HepG2 (cell line): ENCODE measurements around the gene GDAP2. TPM values are rescaled to one million over a fixed set of nuclear protein-coding genes. Genes with fewer than 3 reads are reported as not detected.
A peak's percentile ranks its signal among the peaks of the same experiment; 100 is the strongest.

ENCODE experiments used
- FOXK1 ChIP-seq: sonication (generic); formaldehyde crosslinking; IDR thresholded peaks from 2 replicates; pipeline ENCODE4 v1.4.0; 2020; ENCODE audit warnings: low read depth, missing genetic modification reagents, borderline replicate concordance
- FOXO4 ChIP-seq: sonication (generic); formaldehyde crosslinking; conservative IDR thresholded peaks from 2 replicates; pipeline ENCODE4 v1.8.1; 2023; ENCODE audit warnings: missing genetic modification reagents
- GABPB1 ChIP-seq: IDR thresholded peaks from 2 replicates; pipeline ENCODE4 v1.6.1; 2016; ENCODE audit warnings: mild to moderate bottlenecking, missing genetic modification reagents, moderate library complexity, missing compliant biosample characterization
- GLI4 ChIP-seq: sonication (generic); formaldehyde crosslinking; IDR thresholded peaks from 2 replicates; pipeline ENCODE4 v1.5.1; 2020; ENCODE audit warnings: missing genetic modification reagents, mild to moderate bottlenecking, moderate library complexity, borderline replicate concordance
- HNRNPK ChIP-seq: fragments of 200-400 bp; formaldehyde crosslinking; IDR thresholded peaks from 2 replicates; pipeline ENCODE4 v1.6.1; 2018; ENCODE audit warnings: low read length, low read depth, moderate library complexity, mild to moderate bottlenecking; ENCODE audit not compliant: poor library complexity, severe bottlenecking
- MAFK ChIP-seq, 2 experiments: IDR thresholded peaks in 1 of 2; conservative IDR thresholded peaks in 1 of 2; 2 replicates each; pipeline ENCODE4 v1.6.1; 2011; ENCODE audit warnings: improper control_type of control experiment in 2 of 2, low read length in 2 of 2
- MYNN ChIP-seq: sonication (generic); formaldehyde crosslinking; IDR thresholded peaks from 2 replicates; pipeline ENCODE4 v1.4.0; 2020; ENCODE audit warnings: mild to moderate bottlenecking, low read depth, missing genetic modification reagents
- NFATC3 ChIP-seq: sonication (generic); formaldehyde crosslinking; IDR thresholded peaks from 2 replicates; pipeline ENCODE4 v1.5.1; 2020; ENCODE audit warnings: mild to moderate bottlenecking, missing genetic modification reagents
- NFIC ChIP-seq: IDR thresholded peaks from 2 replicates; pipeline ENCODE4 v1.6.1; 2012; ENCODE audit warnings: mild to moderate bottlenecking, low read length, inconsistent platforms
- TFE3 ChIP-seq: IDR thresholded peaks from 2 replicates; pipeline ENCODE4 v1.6.1; 2016
- TGIF2 ChIP-seq: IDR thresholded peaks from 2 replicates; pipeline ENCODE4 v1.6.1; 2016; ENCODE audit warnings: control low read depth, missing compliant biosample characterization
- ZFAT ChIP-seq: sonication (generic); formaldehyde crosslinking; conservative IDR thresholded peaks from 2 replicates; pipeline ENCODE4 v1.8.1; 2023; ENCODE audit warnings: missing genetic modification reagents, inconsistent platforms
- ZNF3 ChIP-seq: IDR thresholded peaks from 2 replicates; pipeline ENCODE4 v1.7.0; 2017; ENCODE audit warnings: inconsistent platforms
- ZNF318 ChIP-seq: sonication (generic); formaldehyde crosslinking; IDR thresholded peaks from 2 replicates; pipeline ENCODE4 v1.4.0; 2020; ENCODE audit warnings: mild to moderate bottlenecking, missing genetic modification reagents
- ZNF503 ChIP-seq: sonication (generic); formaldehyde crosslinking; IDR thresholded peaks from 2 replicates; pipeline ENCODE4 v1.4.0; 2020; ENCODE audit warnings: missing genetic modification reagents
- ZNF792 ChIP-seq: IDR thresholded peaks from 2 replicates; pipeline ENCODE4 v1.6.1; 2016
- polyA plus RNA-seq, 8 experiments: library from polyadenylated mRNA; depleted of rRNA in 3 of 8; stranded (reverse) in 7 of 8; unstranded in 1 of 8; fragments of >200 nt; fragmentation: Illumina TruSeq in 4 of 8; extraction: Trizol in 4 of 8; gene quantifications; 2 replicates each; pipeline versions ENCODE4 v1.2.1 to v1.2.3, GENCODE V29; 2011 to 2016; ENCODE audit warnings: low read depth in 4 of 8, missing spikeins in 1 of 8, mixed read lengths in 1 of 8; ENCODE audit not compliant: insufficient read depth in 1 of 8
- total RNA-seq, 5 experiments: library from RNA; depleted of rRNA; stranded (reverse); fragments of >200 nt; fragmentation: Illumina TruSeq; extraction: Trizol; gene quantifications; 2 replicates each; pipeline ENCODE4 v1.2.3, GENCODE V29; 2016; ENCODE audit warnings: low read depth in 1 of 5

Gene GDAP2
- total and polyA plus RNA-seq, 2 of the 13 experiments (the other 11 are each of a cell fraction or from before 2014, with no cell fraction given), result 11.4 to 23.2 TPM

GRCh38 chr1:117821774-117822482 is 107.5 kb downstream of the GDAP2 start (continued):
- TF ChIP-seq TFE3 (CRISPR knock-in tag) (peak; percentile 92), FOXO4 (CRISPR knock-in tag) (no peak), HNRNPK (no peak), FOXK1 (peak; percentile 89; the same call in 1 of the 2 replicates), ZNF792 (CRISPR knock-in tag) (peak; percentile 74), MAFK (conservative IDR thresholded peaks at IDR 0.05 in 1 of 2, IDR thresholded peaks at IDR 0.05 in 1 of 2; ENCODE audit: low read length in 2 of 2) (peak; percentile 85 to 92), NFIC (no peak; the same call in 1 of the 2 replicates), ZFAT (CRISPR knock-in tag) (no peak), NFATC3 (CRISPR knock-in tag) (no peak), MYNN (CRISPR knock-in tag) (no peak), TGIF2 (CRISPR knock-in tag) (no peak), ZNF3 (CRISPR knock-in tag) (no peak), ZNF318 (CRISPR knock-in tag) (no peak), GABPB1 (CRISPR knock-in tag) (peak; percentile 80), GLI4 (no peak), ZNF503 (CRISPR knock-in tag) (peak; percentile 20; the same call in 1 of the 2 replicates)
